SKM-1 (cell line): Measurements from ENCODE around the gene GNPDA1.
A peak's percentile ranks its signal among the peaks of the same experiment; 100 is the strongest.

Experiments
- DNase-seq: peaks from one replicate; lab custom pipeline; 2025; ENCODE audit not compliant: unreplicated experiment; lab: John Stamatoyannopoulos, UW

GNPDA1 gene

DNA sequence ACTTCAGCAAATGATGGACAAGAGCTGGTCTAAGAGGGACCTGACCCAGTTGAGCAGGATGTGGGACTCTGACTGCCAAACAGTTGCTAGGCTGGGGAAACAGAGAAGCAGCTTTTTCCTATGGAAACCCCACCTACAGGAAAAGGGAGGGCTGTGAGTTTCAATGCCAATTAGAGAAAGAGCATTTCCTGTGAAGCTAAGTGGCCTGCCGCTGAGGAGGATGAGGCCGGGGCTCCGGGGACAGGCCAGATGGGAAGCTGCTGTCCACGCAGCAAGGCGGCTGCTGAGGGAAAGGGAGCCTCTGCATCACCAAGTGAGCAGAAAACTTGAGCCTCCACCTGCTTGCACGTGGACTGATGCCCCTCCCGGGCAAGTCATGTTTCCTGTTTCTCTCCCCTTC lies 54.7 kb downstream of the GNPDA1 start, which contains the start of gene PCDH12:
Gene PCDH12, minus strand, starts transcription at position 90 of the 400 bp plus-strand sequence. CDS start 351 bp downstream, outside the sequence.
- peak; percentile 32 for DNase-seq

DNA sequence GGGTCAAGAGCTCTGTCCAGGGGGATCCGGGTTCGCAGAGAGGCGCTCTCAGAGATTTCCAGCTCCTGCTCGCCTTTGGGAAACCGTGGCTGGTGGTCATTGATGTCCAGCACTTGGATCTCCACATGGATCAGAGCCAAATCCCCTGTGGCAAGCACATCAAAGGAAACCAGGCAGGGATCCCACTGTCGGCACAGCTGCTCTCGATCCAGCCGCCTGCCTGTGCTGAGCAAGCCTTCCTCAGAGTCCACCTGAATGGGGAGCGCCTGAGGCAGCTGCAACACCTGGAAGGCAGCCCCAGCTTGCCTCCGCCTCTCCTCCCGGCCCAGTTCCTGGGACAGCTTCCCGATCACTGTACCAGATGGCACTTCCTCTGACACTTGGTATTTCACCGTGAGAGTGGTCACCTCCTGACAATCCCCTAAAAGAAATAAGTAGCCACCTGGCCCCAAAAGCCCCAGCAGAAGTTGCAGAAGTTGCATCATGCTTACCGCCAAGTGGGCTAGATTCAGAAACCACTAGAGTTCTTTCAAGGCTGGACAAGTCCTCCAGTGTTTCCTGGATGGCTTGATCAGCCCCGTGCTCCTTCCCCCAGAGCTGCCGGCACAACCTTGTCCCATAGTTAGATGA lies 55.3 kb downstream of the GNPDA1 start:
- DNase-seq: no peak

GRCh38 chr5:141954194-141954593 lies 58.6 kb downstream of the GNPDA1 start:
- DNase-seq: peak; percentile 73

- DNase-seq: no peak
Observed at GRCh38 chr5:141952020-141952419, 60.8 kb downstream of the GNPDA1 start.

GRCh38 chr5:141951332-141951781 lies 61.5 kb downstream of the GNPDA1 start:
- DNase-seq: no peak
